ENCODE measurements around the gene DSG2.

Gene DSG2

DNA sequence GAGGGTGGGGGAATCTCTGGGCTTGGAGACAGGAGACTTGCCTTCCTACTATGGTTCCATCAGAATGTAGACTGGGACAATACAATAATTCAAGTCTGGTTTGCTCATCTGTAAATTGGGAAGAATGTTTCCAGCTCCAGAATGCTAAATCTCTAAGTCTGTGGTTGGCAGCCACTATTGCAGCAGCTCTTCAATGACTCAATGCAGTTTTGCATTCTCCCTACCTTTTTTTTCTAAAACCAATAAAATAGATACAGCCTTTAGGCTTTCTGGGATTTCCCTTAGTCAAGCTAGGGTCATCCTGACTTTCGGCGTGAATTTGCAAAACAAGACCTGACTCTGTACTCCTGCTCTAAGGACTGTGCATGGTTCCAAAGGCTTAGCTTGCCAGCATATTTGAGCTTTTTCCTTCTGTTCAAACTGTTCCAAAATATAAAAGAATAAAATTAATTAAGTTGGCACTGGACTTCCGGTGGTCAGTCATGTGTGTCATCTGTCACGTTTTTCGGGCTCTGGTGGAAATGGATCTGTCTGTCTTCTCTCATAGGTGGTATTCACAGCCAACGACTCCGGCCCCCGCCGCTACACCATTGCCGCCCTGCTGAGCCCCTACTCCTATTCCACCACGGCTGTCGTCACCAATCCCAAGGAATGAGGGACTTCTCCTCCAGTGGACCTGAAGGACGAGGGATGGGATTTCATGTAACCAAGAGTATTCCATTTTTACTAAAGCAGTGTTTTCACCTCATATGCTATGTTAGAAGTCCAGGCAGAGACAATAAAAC is 100.2 kb downstream of the DSG2 start:
- Histone ChIP-seq H4K91ac (ENCODE audit: low read depth, low read length, poor library complexity) (no peak overlapping the region), H2BK12ac (ENCODE audit: low read length) (no peak overlapping the region), H3K4me2 (ENCODE audit: insufficient read depth, low read length, poor library complexity, severe bottlenecking) (no peak overlapping the region), H3K4me1 (ENCODE audit: control insufficient read depth in 2 of 2, insufficient read depth in 1 of 2, low read depth in 1 of 2, low read length in 2 of 2) (no peaks in the 10 kb centered on the region), H3K14ac (ENCODE audit: low read length) (no peak overlapping the region), H2BK120ac (ENCODE audit: low read depth, low read length) (no peak overlapping the region), H2AK5ac (ENCODE audit: low read depth, low read length) (no peak overlapping the region), H3K4me3 (ENCODE audit: low read length in 2 of 2) (no peak overlapping the region), H2BK5ac (ENCODE audit: low read length) (no peak overlapping the region), H3K79me1 (ENCODE audit: low read depth, low read length) (no peaks in the 10 kb centered on the region), H3K23ac (ENCODE audit: low read depth, low read length, poor library complexity) (no peak overlapping the region), H3K27ac (replicated peaks; ENCODE audit: low read length) (no peak overlapping the region), H3K9ac (ENCODE audit: low read depth, low read length, poor library complexity) (no peak overlapping the region), H2BK15ac (ENCODE audit: low read length) (no peak overlapping the region), H2AFZ (ENCODE audit: low read length) (no peak overlapping the region), H3K18ac (ENCODE audit: low read length) (no peak overlapping the region), H4K8ac (ENCODE audit: low read depth, low read length) (no peak overlapping the region), H3K36me3 (replicated peaks in 1 of 2; ENCODE audit: control insufficient read depth in 2 of 2, insufficient read depth in 2 of 2, low read length in 2 of 2) (no peaks in the 10 kb centered on the region), H3K4ac (ENCODE audit: low read length) (no peak overlapping the region), H3K27me3 (ENCODE audit: control insufficient read depth in 3 of 3, insufficient read depth in 3 of 3, low read depth in 1 of 3, low read length in 3 of 3) (no peaks in the 10 kb centered on the region), H3K9me3 (replicated peaks in 1 of 2; ENCODE audit: control insufficient read depth in 2 of 2, insufficient read depth in 1 of 2, low read depth in 1 of 2, low read length in 2 of 2) (peaks cover 0 to 3% of the 10 kb centered on the region in 2 donors)
- WGBS, 2 donors (ENCODE audit: extremely low coverage in 2 of 2, insufficient read length in 2 of 2, insufficient replicate concordance in 1 of 2) = no CpG with 5 or more reads among the region's 13 CpGs
- no peak for DNase-seq (ENCODE audit: low spot score)

Measured in neuronal stem cell (in vitro differentiated cells).